ENCODE measurements around the gene CATSPERE. TPM values are rescaled to one million over a fixed set of nuclear protein-coding genes. Genes with fewer than 3 reads are reported as not detected.

The CATSPERE gene
- total and polyA plus RNA-seq, 9 of the 15 experiments (the other 6 are each of a cell fraction or from before 2014, with no cell fraction given), result 0.06 to 0.16 (median 0.09) TPM; not detected in 3

DNA sequence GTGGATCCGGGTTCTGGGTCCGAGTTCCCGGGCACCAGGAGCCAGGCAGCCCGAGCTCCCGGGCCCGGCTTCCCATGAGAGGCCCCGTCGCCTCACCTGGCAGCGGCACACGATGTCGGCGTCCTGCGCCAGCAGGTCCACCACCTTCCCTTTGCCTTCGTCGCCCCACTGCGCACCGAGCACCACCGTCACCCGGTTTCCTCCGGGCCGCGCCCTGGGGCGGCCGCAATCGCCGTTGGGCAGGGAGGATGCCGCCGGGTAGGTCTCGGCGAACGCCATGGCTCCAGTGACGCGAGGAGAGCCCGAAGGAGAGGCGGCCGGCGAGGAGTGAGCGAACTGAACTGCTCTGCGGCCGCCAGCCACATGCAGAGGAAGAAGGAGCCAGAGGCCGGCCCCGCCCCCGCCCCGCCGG lies 9.5 kb upstream of the CATSPERE start, which contains the start of gene ADSS2:
TSS of gene ADSS2 (minus strand) at position 371 of the 412 bp plus-strand sequence. CDS start at position 279, 92 bp downstream.
- H4K20me1 ChIP-seq (replicated peaks; ENCODE audit: control insufficient read depth, insufficient read depth, low read length), result no peaks in the 10 kb centered on the region
- WGBS (ENCODE audit: insufficient coverage, low coverage, missing lambda C conversion rate), result 2% methylated on average over 27 of the region's 45 CpGs
- H3K79me2 ChIP-seq (ENCODE audit: control insufficient read depth, insufficient read depth, low read length), result peaks cover 51% of the 10 kb centered on the region
- peak within 1 kb of the TSS; percentile 87 for H3K27ac ChIP-seq (ENCODE audit: extremely low read depth, low read depth, low read length)
- peak; percentile 31; the same call in 2 of the 3 replicates for ATAC-seq
- ChIA-PET CTCF (ENCODE audit: low intra/inter-chr PET ratio) (interaction anchor here (1.2 kb wide), 1 partner anchor 178 kb away, joined by 3 read pairs; no protein-coding TSS in a partner anchor), POLR2A (interaction anchor here (0.9 to 1.0 kb wide), 2 partner anchors 31 to 58 kb away, joined by 5 to 6 read pairs; no protein-coding TSS in a partner anchor)
- H3K36me3 ChIP-seq (ENCODE audit: control insufficient read depth, insufficient read depth, low read length), result peaks cover 38% of the 10 kb centered on the region
- TSS peak; percentile 37 for BruUV-seq (replicated peaks)
- in situ Hi-C loops (cut with MboI), result no loop called here
- intact Hi-C loops (cut with micrococcal nuclease), result loop anchor here (1.0 to 5.0 kb wide), 4 partner anchors 84 to 201 kb away; partner anchors contain the start of gene DESI2
- no peak for FAIRE-seq
- peaks cover 9 to 14% of the 10 kb centered on the region in 2 experiments; a peak in 4 of 5 replicates for H3K4me1 ChIP-seq (replicated peaks in 1 of 2; ENCODE audit: control insufficient read depth in 2 of 2, insufficient read depth in 2 of 2, low read length in 2 of 2)
- H3K9ac ChIP-seq (ENCODE audit: insufficient read depth in 1 of 2, low read depth in 2 of 2, low read length in 2 of 2), result peak within 1 kb of the TSS; percentile 84 to 99
- H3K4me3 ChIP-seq, result peak within 1 kb of the TSS; percentile 72
- peaks cover 8% of the 10 kb centered on the region for H3K9me3 ChIP-seq (replicated peaks; ENCODE audit: control insufficient read depth, insufficient read depth, low read depth, low read length)
- H2AFZ ChIP-seq (ENCODE audit: low read depth, low read length), result peak within 1 kb of the TSS; percentile 82
- no peak for DNase-seq (ENCODE audit: extremely low read depth in 1 of 4, low spot score in 3 of 4)
- peak within 1 kb of the TSS; percentile 89 for H3K4me2 ChIP-seq (ENCODE audit: insufficient read depth, low read length)
- H3K9me1 ChIP-seq (ENCODE audit: control insufficient read depth, insufficient read depth, low read length), result no peaks in the 10 kb centered on the region
- H3K27me3 ChIP-seq (ENCODE audit: control insufficient read depth in 2 of 2, insufficient read depth in 2 of 2, low read length in 2 of 2), result no peaks in the 10 kb centered on the region
- TF ChIP-seq GTF2E2 (tag; IDR thresholded peaks at IDR 0.05) (no peak), XRCC3 (IDR thresholded peaks at IDR 0.05) (no peak), BCL6 (CRISPR knock-in tag; IDR thresholded peaks at IDR 0.05) (no peak), NFIC (IDR thresholded peaks at IDR 0.05) (peak; percentile 62), E2F3 (CRISPR knock-in tag; IDR thresholded peaks at IDR 0.05) (no peak), POLR2AphosphoS2 (IDR thresholded peaks at IDR 0.05; ENCODE audit: low read length) (0 out of 2 replicates have a peak, but pooled peaks have one; percentile 30), TAF9B (IDR thresholded peaks at IDR 0.05; ENCODE audit: partially characterized antibody) (peak; percentile 69), TEAD1 (CRISPR knock-in tag; IDR thresholded peaks at IDR 0.05) (no peak)
- TF ChIP-seq, protein P1, sequence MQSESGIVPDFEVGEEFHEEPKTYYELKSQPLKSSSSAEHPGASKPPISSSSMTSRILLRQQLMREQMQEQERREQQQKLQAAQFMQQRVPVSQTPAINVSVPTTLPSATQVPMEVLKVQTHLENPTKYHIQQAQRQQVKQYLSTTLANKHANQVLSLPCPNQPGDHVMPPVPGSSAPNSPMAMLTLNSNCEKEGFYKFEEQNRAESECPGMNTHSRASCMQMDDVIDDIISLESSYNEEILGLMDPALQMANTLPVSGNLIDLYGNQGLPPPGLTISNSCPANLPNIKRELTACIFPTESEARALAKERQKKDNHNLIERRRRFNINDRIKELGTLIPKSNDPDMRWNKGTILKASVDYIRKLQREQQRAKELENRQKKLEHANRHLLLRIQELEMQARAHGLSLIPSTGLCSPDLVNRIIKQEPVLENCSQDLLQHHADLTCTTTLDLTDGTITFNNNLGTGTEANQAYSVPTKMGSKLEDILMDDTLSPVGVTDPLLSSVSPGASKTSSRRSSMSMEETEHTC (IDR thresholded peaks at IDR 0.05), result peak; percentile 26; the same call in 1 of the 2 replicates
- TF ChIP-seq, protein P2, sequence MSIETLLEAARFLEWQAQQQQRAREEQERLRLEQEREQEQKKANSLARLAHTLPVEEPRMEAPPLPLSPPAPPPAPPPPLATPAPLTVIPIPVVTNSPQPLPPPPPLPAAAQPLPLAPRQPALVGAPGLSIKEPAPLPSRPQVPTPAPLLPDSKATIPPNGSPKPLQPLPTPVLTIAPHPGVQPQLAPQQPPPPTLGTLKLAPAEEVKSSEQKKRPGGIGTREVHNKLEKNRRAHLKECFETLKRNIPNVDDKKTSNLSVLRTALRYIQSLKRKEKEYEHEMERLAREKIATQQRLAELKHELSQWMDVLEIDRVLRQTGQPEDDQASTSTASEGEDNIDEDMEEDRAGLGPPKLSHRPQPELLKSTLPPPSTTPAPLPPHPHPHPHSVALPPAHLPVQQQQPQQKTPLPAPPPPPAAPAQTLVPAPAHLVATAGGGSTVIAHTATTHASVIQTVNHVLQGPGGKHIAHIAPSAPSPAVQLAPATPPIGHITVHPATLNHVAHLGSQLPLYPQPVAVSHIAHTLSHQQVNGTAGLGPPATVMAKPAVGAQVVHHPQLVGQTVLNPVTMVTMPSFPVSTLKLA (conservative IDR thresholded peaks at IDR 0.05), result peak in 1 of 2 experiments; percentile 54; a peak in 3 of 4 replicates
- TF ChIP-seq, protein P3, sequence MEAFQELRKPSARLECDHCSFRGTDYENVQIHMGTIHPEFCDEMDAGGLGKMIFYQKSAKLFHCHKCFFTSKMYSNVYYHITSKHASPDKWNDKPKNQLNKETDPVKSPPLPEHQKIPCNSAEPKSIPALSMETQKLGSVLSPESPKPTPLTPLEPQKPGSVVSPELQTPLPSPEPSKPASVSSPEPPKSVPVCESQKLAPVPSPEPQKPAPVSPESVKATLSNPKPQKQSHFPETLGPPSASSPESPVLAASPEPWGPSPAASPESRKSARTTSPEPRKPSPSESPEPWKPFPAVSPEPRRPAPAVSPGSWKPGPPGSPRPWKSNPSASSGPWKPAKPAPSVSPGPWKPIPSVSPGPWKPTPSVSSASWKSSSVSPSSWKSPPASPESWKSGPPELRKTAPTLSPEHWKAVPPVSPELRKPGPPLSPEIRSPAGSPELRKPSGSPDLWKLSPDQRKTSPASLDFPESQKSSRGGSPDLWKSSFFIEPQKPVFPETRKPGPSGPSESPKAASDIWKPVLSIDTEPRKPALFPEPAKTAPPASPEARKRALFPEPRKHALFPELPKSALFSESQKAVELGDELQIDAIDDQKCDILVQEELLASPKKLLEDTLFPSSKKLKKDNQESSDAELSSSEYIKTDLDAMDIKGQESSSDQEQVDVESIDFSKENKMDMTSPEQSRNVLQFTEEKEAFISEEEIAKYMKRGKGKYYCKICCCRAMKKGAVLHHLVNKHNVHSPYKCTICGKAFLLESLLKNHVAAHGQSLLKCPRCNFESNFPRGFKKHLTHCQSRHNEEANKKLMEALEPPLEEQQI (IDR thresholded peaks at IDR 0.05), result no peak
- TF ChIP-seq, protein P4, sequence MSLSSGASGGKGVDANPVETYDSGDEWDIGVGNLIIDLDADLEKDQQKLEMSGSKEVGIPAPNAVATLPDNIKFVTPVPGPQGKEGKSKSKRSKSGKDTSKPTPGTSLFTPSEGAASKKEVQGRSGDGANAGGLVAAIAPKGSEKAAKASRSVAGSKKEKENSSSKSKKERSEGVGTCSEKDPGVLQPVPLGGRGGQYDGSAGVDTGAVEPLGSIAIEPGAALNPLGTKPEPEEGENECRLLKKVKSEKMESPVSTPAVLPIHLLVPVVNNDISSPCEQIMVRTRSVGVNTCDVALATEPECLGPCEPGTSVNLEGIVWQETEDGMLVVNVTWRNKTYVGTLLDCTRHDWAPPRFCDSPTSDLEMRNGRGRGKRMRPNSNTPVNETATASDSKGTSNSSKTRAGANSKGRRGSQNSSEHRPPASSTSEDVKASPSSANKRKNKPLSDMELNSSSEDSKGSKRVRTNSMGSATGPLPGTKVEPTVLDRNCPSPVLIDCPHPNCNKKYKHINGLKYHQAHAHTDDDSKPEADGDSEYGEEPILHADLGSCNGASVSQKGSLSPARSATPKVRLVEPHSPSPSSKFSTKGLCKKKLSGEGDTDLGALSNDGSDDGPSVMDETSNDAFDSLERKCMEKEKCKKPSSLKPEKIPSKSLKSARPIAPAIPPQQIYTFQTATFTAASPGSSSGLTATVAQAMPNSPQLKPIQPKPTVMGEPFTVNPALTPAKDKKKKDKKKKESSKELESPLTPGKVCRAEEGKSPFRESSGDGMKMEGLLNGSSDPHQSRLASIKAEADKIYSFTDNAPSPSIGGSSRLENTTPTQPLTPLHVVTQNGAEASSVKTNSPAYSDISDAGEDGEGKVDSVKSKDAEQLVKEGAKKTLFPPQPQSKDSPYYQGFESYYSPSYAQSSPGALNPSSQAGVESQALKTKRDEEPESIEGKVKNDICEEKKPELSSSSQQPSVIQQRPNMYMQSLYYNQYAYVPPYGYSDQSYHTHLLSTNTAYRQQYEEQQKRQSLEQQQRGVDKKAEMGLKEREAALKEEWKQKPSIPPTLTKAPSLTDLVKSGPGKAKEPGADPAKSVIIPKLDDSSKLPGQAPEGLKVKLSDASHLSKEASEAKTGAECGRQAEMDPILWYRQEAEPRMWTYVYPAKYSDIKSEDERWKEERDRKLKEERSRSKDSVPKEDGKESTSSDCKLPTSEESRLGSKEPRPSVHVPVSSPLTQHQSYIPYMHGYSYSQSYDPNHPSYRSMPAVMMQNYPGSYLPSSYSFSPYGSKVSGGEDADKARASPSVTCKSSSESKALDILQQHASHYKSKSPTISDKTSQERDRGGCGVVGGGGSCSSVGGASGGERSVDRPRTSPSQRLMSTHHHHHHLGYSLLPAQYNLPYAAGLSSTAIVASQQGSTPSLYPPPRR (CRISPR knock-in tag; IDR thresholded peaks at IDR 0.05; ENCODE audit: borderline replicate concordance), result 0 out of 2 replicates have a peak, but pooled peaks have one; percentile 67
